Stimulated activated CD8-positive, alpha-beta memory T cell treated with anti-CD3 and anti-CD28 coated beads, Interleukin-15, amount 100 ng/mL, for 4 hours (primary cell): ENCODE results near the gene FAM210B.
"Not testable (repeated sequence)": the region's sequence is repeated elsewhere in the genome, so short reads cannot be mapped to it uniquely, and the experiment has no call there.

ENCODE experiments used
- DNase-seq, 2 donors: peaks; one replicate each; pipeline ENCODE4 v3.0.0-alpha.2; 2020; ENCODE audit warnings: low read depth in 2 of 2

The FAM210B gene

GRCh38 chr20:56392881-56393482, 34.2 kb downstream of the FAM210B start:
- no peak for DNase-seq

DNA sequence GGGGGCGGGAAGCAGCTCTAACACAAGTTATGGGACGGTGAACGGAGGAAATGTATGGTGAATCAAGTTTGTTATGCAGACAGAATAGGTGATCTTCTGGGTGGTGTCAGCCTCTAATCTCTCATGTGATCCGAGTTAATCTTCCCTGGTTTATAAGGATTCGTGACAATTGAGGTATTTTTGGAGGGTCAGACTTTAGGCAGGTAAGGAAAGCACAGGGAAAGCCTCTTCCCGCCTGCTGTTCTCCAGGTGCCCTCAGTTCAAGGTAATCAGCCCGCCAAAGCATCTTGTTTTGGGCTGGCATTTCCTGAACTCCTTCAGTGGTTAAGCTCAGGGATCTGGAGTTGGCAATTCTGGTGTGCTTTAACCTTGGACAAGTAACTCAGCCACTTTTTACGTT, 34.9 kb downstream of the FAM210B start:
- DNase-seq: no peak

GRCh38 chr20:56395166-56395565, 36.4 kb downstream of the FAM210B start:
- DNase-seq: no peak

GRCh38 chr20:56400001-56400640, 41.3 kb downstream of the FAM210B start:
- DNase-seq: peak in 1 of 2 donors; percentile 39

DNA sequence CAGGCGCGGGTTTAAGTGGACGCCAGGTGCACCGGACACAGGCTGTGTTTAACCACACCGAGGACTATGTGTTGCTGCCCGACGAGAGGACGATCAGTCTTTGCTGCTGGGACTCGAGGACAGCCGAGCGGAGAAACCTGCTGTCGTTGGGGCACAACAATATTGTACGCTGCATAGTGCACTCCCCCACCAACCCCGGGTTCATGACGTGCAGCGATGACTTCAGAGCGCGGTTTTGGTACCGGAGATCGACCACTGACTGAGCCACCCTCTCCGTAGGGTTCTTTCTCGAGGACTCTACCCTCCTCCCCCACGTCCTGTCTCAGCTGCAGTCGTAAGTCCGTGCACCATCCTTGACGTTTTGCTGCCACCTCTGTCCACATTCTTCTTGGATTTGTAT, 44.7 kb downstream of the FAM210B start:
- no peak for DNase-seq

GRCh38 chr20:56405356-56405755, 46.6 kb downstream of the FAM210B start:
- DNase-seq: not testable (repeated sequence)

DNA sequence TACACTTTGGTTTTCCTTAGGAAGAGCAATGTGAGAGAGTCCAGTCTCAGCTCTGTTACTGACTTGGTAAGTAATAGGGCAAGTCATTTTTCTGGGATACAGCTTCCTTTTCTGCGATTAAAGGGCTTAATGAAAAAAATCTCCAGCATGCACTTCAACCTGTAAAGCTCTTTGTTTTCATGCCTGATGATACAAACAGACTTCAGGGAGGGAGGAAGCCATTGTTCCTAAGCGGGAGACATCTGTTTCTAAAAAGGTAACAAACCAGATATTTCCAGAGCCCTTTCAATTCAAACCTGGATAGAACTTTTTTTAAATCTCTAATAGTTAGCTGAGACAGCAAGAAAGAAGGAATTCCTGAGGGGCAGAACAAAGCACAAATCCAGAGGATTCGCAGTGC, 48.1 kb downstream of the FAM210B start:
- DNase-seq: no peak

DNA sequence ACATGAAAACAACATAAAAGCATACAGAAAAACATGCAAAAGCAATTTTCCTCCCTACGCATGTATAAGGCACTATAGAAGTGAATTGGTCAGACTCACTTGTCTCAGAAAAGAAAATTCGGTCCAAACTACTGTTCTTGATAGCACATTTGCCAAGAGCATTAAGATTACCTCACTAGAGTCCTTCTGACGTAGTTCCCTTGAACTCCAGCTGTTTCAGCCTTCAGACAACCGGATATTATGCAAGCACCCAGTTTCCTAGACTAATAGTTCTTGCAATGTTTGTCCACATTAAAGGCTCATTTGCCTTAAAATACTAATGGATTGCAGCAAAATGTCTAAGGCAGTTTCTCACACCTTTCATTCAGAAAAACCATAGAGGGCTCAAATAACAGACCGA, 50.7 kb downstream of the FAM210B start:
- DNase-seq: no peak

GRCh38 chr20:56409956-56410355, 51.2 kb downstream of the FAM210B start:
- no peak for DNase-seq

- DNase-seq: not testable (repeated sequence)
Measured at GRCh38 chr20:56411287-56411686, 52.5 kb downstream of the FAM210B start.

- no peak for DNase-seq
Measured at GRCh38 chr20:56411759-56412472, 53.1 kb downstream of the FAM210B start, which contains the start of gene CASS4. CASS4 (plus strand) TSS chr20:56412260; CDS start chr20:56412459, 199 bp downstream.

- no peak for DNase-seq
Measured at GRCh38 chr20:56412473-56412790, 53.7 kb downstream of the FAM210B start.

- DNase-seq: no peak
Measured at GRCh38 chr20:56412949-56413348, 54.2 kb downstream of the FAM210B start.

GRCh38 chr20:56414842-56415765, 56.3 kb downstream of the FAM210B start:
- peak; percentile 44 to 58 for DNase-seq

- no peak for DNase-seq
Measured at GRCh38 chr20:56417402-56417801, 58.6 kb downstream of the FAM210B start.

- no peak for DNase-seq
Measured at GRCh38 chr20:56417911-56418310, 59.1 kb downstream of the FAM210B start.
